ENCODE results near the gene CHCHD3. TPM values are rescaled to one million over a fixed set of nuclear protein-coding genes. Genes with fewer than 3 reads are reported as not detected.

CHCHD3 gene
- total RNA-seq, 6 experiments from 2014 or later = 16.5 to 42.6 (median 21.6) TPM

DNA sequence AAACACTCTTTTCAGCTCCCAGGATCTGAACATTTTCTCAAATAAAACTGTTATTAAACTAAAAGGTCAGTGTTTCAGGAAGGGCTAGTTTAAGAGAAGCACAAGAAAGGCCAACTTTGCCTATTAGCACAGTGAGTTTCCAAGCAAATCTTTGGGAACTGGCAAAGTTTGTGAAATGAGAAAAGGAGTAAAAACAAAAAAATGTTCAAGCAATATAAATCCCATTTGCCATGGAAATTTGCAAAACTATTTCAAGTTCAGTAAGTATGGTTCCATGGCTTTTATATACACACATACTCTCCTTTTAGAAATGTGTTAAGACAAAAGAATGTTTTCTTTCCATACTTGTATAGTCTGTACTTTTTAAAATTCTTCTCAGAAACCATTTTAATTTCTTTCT is 51.5 kb downstream of the CHCHD3 start:
- no peak overlapping the region for H3K4me3 ChIP-seq
- H3K27me3 ChIP-seq = no peaks in the 10 kb centered on the region
- no peak overlapping the region for H3K27ac ChIP-seq
- DNase-seq (no peak), ATAC-seq (no peak)
- no peaks in the 10 kb centered on the region for H3K9me3 ChIP-seq
- TF ChIP-seq POLR2A (IDR thresholded peaks at IDR 0.05) = no peak
- TF ChIP-seq, protein P1, sequence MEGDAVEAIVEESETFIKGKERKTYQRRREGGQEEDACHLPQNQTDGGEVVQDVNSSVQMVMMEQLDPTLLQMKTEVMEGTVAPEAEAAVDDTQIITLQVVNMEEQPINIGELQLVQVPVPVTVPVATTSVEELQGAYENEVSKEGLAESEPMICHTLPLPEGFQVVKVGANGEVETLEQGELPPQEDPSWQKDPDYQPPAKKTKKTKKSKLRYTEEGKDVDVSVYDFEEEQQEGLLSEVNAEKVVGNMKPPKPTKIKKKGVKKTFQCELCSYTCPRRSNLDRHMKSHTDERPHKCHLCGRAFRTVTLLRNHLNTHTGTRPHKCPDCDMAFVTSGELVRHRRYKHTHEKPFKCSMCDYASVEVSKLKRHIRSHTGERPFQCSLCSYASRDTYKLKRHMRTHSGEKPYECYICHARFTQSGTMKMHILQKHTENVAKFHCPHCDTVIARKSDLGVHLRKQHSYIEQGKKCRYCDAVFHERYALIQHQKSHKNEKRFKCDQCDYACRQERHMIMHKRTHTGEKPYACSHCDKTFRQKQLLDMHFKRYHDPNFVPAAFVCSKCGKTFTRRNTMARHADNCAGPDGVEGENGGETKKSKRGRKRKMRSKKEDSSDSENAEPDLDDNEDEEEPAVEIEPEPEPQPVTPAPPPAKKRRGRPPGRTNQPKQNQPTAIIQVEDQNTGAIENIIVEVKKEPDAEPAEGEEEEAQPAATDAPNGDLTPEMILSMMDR (IDR thresholded peaks at IDR 0.05) = no peak
- no peaks in the 10 kb centered on the region for H3K4me1 ChIP-seq
- intact Hi-C loops (cut with DNase I) = no loop called here
- H3K36me3 ChIP-seq = no peaks in the 10 kb centered on the region

DNA sequence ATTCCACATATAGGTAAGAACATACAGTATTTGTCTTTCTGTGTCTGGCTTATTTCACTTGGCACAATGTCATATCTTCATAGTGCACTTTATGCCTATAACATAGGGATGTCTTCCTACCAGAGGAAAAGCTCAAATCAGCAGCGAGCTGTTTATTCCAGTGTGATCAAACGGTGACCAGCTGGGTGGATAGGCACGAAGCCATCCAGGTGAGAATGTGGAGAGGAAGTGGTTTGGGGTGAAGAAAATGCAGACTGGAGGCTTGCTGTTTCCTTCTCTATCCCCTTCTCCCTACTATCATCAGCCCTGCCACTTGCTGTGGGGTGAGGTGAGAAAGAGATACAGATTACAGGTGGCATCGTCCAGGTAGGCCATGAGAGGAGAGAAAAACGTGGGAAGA is 52.4 kb downstream of the CHCHD3 start:
- 85% methylated on average over 5 of the region's 5 CpGs for WGBS (ENCODE audit: insufficient coverage, low coverage, low lambda C conversion rate, missing lambda C conversion rate)
- TF ChIP-seq, protein P1 (IDR thresholded peaks at IDR 0.05) = no peak
- TF ChIP-seq POLR2A (IDR thresholded peaks at IDR 0.05) = no peak
- intact Hi-C loops (cut with DNase I) = no loop called here
- no peaks in the 10 kb centered on the region for H3K4me1 ChIP-seq
- no peak overlapping the region for H3K4me3 ChIP-seq
- no peak for DNase-seq
- no peak overlapping the region for H3K27ac ChIP-seq
- no peak for ATAC-seq
- no peaks in the 10 kb centered on the region for H3K9me3 ChIP-seq
- no peaks in the 10 kb centered on the region for H3K36me3 ChIP-seq
- no peaks in the 10 kb centered on the region for H3K27me3 ChIP-seq

DNA sequence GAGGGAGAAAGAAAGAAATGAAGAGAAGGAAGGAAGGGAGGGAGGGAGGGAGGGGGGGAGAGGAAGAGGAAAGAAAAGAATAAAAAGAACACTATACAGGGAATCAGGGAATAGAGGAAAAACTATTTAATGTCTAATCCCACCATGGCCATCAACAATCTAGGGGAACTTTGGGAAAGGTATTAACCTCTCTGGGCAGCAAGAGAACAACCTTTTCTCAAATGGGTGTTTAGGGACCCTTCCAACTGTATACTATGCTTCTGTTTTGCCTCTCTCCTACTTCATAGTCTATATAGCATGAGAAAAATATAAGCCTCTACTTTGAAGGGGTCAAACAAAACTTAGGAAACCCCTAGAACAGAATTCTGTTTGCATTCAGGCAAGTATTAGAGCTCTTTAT is 54.5 kb downstream of the CHCHD3 start:
- no peak for ATAC-seq
- Histone ChIP-seq H3K4me3 (no peak overlapping the region), H3K4me1 (no peaks in the 10 kb centered on the region), H3K36me3 (no peaks in the 10 kb centered on the region), H3K9me3 (no peaks in the 10 kb centered on the region), H3K27ac (no peak overlapping the region), H3K27me3 (no peaks in the 10 kb centered on the region)
- intact Hi-C loops (cut with DNase I) = no loop called here
- DNase-seq = no peak
- no peak for TF ChIP-seq POLR2A (IDR thresholded peaks at IDR 0.05)
- TF ChIP-seq, protein P1 (IDR thresholded peaks at IDR 0.05) = no peak

DNA sequence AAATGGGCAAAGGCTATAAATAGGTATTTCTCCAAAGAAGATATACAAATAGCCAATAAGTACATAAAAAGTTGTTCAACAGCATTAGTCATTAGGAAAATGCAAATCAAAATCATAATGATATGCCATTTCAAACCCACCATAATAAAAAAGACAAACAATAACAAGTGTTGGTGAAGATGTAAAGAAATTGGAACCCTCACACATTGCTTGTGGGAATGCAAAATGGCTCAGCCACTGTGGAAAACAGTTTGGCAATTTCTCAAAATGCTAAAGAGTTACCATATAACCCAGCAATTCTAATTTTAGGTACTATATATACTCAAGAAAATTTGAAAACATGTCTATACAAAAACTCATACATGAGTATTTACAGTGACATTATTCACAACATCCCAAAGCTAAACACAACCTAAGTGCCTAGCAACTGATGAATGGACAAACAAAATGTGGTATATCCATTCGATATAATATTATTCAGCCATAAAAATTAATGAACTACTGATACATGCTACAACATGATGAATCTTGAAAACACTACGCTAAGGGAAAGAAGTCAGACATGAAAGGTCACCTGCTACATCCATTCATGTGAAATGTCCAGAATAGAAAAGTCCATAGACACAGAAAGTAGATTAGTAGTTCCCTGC is 55.6 kb downstream of the CHCHD3 start:
- DNase-seq = no peak
- no peak overlapping the region for H3K27ac ChIP-seq
- H3K27me3 ChIP-seq = no peaks in the 10 kb centered on the region
- no peaks in the 10 kb centered on the region for H3K4me1 ChIP-seq
- H3K4me3 ChIP-seq = no peak overlapping the region
- TF ChIP-seq, protein P1 (IDR thresholded peaks at IDR 0.05) = no peak
- TF ChIP-seq POLR2A (IDR thresholded peaks at IDR 0.05) = no peak
- ATAC-seq = no peak
- WGBS (ENCODE audit: insufficient coverage, low coverage, low lambda C conversion rate, missing lambda C conversion rate) = 96% methylated on average over 2 of the region's 2 CpGs
- no peaks in the 10 kb centered on the region for H3K9me3 ChIP-seq
- intact Hi-C loops (cut with DNase I) = no loop called here
- no peaks in the 10 kb centered on the region for H3K36me3 ChIP-seq

DNA sequence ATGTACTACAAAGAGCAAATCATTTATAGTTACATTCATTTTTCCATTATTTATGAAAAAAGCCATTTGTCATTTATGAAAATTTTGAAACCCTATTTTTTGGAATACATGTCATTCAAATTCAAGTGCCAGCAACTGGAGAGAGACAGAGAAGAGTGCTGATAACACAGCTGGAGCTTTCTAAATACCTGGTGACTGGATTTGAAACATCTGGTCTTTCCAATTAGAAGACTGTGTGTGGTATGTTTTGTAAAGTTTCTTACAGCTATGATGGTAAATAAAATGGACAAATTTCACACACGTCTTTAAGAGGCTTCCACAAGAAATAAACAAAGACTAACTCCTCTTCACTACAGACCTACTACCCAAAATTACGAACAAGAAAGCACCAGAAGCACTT is 56.8 kb downstream of the CHCHD3 start:
- H3K27ac ChIP-seq = no peak overlapping the region
- WGBS (ENCODE audit: insufficient coverage, low coverage, low lambda C conversion rate, missing lambda C conversion rate) = 78% methylated on average over 2 of the region's 2 CpGs
- no peak for ATAC-seq
- H3K4me1 ChIP-seq = no peaks in the 10 kb centered on the region
- intact Hi-C loops (cut with DNase I) = no loop called here
- no peak for DNase-seq
- no peaks in the 10 kb centered on the region for H3K36me3 ChIP-seq
- TF ChIP-seq POLR2A (IDR thresholded peaks at IDR 0.05) = no peak
- TF ChIP-seq, protein P1 (IDR thresholded peaks at IDR 0.05) = no peak
- no peaks in the 10 kb centered on the region for H3K9me3 ChIP-seq
- H3K4me3 ChIP-seq = no peak overlapping the region
- no peaks in the 10 kb centered on the region for H3K27me3 ChIP-seq

All from right lobe of liver (tissue), 6 donors.